Measurements from ENCODE around the gene CELF2. TPM values are rescaled to one million over a fixed set of nuclear protein-coding genes. Genes with fewer than 3 reads are reported as not detected.

The CELF2 gene
- total RNA-seq, 1 donor from 2014 or later = 67.5 TPM

GRCh38 chr10:11313463-11313862 lies 295.8 kb downstream of the CELF2 start:
- intact Hi-C loops (cut with DNase I) = no loop called here
- DNase-seq (ENCODE audit: low spot score) = no peak

DNA sequence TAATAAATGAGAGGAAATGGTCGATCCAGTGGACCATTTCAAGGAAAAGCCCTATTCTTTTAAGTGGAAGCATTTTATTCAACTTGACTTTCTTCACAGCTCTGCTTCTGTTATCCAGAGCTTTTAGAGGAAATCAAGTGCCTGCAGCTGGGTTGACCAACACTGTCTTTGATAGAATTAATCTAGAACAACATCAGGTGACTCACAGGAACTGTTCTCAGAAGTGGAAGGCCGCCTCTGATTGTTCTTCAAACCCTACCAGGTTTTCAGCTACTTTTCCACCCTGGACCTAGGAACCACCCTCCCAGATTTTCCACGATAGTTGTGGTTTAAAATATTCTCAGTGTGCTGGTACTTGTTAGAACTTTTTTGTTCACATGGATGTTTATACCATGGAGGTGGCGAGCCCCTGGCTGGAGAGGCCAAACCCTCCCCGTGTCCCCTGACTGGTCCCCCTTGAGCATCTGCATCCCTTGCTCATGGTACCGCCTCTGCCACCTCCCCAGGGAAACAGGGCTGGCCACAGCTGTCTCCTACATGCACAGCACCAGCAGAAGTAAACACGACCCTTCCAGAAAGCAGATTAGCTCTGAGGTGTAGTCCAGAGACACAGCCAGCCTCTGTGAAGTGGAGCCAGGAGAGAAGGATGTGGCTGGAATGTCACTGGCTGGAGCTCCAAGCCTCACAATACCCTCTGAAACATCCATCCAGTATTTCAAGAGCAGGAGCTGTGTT lies 300.4 kb downstream of the CELF2 start:
- intact Hi-C loops (cut with DNase I) = no loop called here
- DNase-seq (ENCODE audit: low spot score) = no peak

- no peak for DNase-seq (ENCODE audit: low spot score)
- intact Hi-C loops (cut with DNase I) = no loop called here
Measured at GRCh38 chr10:11318826-11319598, 301.3 kb downstream of the CELF2 start.

- intact Hi-C loops (cut with DNase I) = no loop called here
- no peak for DNase-seq (ENCODE audit: low spot score)
Measured at GRCh38 chr10:11319990-11320602, 302.4 kb downstream of the CELF2 start.

DNA sequence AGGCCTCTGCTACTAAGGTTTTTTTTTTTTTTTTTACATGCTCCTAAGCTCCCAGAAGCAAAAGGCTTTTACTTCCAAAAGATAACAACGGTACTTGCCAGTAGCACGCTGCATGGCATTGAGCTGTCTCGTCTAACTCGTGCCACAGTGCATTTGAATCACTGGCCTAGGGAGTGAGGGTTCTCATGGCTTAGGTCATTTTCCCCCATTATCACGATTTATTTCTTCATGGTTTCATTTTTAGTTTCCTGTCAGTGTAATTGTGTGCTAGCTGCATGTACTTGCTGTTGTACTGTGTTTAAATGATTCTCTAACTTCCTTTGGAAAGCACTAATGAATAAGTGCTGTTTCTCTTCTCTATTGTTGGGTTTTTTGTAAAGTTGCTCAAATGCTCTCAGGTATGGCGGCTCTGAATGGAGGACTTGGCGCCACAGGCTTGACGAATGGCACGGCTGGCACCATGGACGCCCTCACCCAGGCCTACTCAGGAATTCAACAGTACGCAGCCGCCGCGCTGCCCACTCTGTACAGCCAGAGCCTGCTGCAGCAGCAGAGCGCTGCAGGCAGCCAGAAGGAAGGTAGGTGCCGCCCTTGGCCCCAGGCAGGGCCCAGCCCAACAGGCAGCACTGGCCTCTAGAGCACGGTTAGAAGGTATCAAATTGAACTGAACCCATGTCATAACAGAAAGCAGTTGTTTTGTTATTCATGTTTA lies 303.3 kb downstream of the CELF2 start:
- no peak for DNase-seq (ENCODE audit: low spot score)
- intact Hi-C loops (cut with DNase I) = no loop called here

DNA sequence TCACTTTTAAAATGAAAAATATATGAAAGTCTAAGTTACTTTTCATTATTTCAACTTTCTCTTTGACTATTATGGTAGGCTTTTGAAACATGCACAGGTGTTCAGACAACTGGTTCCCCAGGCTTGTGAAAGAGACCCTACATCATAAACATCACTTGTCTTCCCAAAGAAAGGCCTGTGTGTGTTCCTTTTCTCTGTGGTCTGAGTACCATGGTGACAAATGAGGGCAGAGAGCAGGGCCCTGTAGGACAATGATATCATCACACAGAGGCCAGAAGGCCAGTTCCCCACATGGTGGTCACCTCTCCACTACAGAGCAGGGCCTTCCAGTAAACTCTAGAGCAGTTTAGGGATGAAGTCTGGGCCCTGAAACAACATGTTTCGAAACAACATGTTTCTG lies 305.0 kb downstream of the CELF2 start:
- intact Hi-C loops (cut with DNase I) = no loop called here
- DNase-seq (ENCODE audit: low spot score) = no peak

- intact Hi-C loops (cut with DNase I) = no loop called here
- DNase-seq (ENCODE audit: low spot score) = no peak
Measured at GRCh38 chr10:11324761-11325321, 307.2 kb downstream of the CELF2 start.

DNA sequence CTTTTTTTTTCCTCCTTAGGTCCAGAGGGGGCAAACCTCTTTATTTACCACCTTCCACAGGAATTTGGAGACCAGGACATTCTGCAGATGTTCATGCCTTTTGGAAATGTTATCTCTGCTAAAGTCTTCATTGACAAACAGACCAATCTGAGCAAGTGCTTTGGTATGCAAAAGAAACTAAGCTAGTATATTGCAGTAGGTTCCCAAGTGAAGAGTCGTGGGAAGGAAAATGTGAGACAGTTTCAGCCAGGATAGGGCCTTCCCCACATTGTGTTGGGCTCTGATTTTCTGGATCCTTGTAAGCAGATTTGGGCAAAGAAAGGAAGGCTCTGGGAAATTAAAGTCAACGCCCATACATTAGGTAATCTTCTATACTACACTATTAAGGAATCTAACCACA lies 308.1 kb downstream of the CELF2 start:
- intact Hi-C loops (cut with DNase I) = no loop called here

GRCh38 chr10:11326241-11326640 lies 308.6 kb downstream of the CELF2 start:
- intact Hi-C loops (cut with DNase I) = no loop called here
- DNase-seq (ENCODE audit: low spot score) = no peak

More for the DNA sequence above, 308.1 kb downstream of the CELF2 start:
- DNase-seq (ENCODE audit: low spot score) = no peak

- intact Hi-C loops (cut with DNase I) = no loop called here
- no peak for DNase-seq (ENCODE audit: low spot score)
Measured at GRCh38 chr10:11326913-11327616, 309.4 kb downstream of the CELF2 start.

GRCh38 chr10:11328264-11329061 lies 310.8 kb downstream of the CELF2 start:
- no peak for DNase-seq (ENCODE audit: low spot score)
- intact Hi-C loops (cut with DNase I) = no loop called here

- no peak for DNase-seq (ENCODE audit: low spot score)
Measured at GRCh38 chr10:11329062-11329673, 311.5 kb downstream of the CELF2 start.

GRCh38 chr10:11330383-11331045 lies 312.8 kb downstream of the CELF2 start:
- no peak for DNase-seq (ENCODE audit: low spot score)
- intact Hi-C loops (cut with DNase I) = no loop called here

More at GRCh38 chr10:11329062-11329673, 311.5 kb downstream of the CELF2 start:
- intact Hi-C loops (cut with DNase I) = no loop called here

DNA sequence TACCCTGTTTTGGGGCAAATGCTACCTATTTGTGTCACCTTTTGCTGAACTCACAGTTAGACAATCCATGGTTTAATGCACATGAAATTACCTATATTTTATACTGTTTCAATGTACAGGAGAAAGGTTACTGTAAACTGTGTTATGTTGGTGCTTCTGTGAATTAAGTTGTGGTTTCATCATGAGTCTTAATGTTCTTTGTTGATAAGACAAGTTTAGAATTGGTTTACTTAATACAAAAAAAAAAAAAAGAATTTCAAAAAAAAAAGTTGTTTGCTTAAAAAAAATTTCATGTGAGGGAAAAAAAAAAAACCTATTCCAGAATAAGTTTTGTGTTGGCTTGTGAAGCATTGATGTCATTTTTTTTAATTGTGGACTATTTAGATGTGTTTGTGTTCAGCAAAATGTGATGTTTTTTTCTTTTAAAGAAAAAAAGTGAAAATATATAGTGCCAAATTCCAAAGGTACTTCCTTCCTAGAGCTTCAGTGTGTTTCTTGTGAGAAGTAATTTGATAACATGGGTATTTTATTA lies 313.4 kb downstream of the CELF2 start:
- DNase-seq (ENCODE audit: low spot score) = no peak

DNA sequence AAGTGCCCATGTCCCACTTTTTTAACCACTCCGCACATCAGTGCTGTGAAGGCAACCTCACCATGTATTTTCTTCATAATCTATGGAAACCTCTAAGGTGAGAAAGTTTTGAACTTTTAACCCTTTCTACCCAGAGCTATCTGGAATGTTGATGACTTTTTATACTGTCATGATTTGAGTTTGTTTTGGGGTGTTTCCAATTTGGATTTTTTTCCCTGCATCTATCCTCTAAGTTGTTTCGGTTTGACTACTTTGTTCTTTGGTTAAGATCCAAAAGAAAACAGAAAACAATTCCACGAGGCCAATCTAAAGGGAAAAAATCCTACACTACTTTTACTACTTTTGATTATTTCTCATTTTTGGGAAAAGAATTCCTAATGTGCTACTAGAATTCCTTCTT lies 314.1 kb downstream of the CELF2 start:
- intact Hi-C loops (cut with DNase I) = no loop called here
- no peak for DNase-seq (ENCODE audit: low spot score)

More for the DNA sequence above, 313.4 kb downstream of the CELF2 start:
- intact Hi-C loops (cut with DNase I) = no loop called here

- peak; percentile 38 for DNase-seq (ENCODE audit: low spot score)
- intact Hi-C loops (cut with DNase I) = no loop called here
Measured at GRCh38 chr10:11332846-11333245, 315.2 kb downstream of the CELF2 start.

DNA sequence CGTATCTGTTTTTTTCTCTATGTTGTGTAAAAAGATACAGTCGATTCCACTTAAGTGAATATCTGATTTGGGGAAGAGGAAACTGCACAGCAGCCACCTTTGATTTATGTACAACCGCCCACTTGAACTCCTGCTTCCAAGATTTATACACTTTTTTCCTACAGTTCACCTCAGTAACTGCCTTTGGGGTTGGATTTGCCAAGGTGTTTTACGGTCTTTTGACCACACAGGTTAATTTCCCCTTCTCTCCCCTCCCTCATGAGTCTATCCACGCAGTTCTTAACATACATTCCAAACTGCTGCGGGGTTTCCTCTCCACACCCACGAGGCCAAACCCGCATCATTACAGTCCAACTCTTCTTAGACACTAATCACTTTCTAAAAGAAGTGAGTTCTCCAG lies 316.8 kb downstream of the CELF2 start:
- no peak for DNase-seq (ENCODE audit: low spot score)
- intact Hi-C loops (cut with DNase I) = no loop called here

Data from cardiac septum (tissue), 1 donor.